Measurements from ENCODE around the gene ATP2C2.
"Not testable (repeated sequence)": the region's sequence is repeated elsewhere in the genome, so short reads cannot be mapped to it uniquely, and the experiment has no call there.

Gene ATP2C2

DNA sequence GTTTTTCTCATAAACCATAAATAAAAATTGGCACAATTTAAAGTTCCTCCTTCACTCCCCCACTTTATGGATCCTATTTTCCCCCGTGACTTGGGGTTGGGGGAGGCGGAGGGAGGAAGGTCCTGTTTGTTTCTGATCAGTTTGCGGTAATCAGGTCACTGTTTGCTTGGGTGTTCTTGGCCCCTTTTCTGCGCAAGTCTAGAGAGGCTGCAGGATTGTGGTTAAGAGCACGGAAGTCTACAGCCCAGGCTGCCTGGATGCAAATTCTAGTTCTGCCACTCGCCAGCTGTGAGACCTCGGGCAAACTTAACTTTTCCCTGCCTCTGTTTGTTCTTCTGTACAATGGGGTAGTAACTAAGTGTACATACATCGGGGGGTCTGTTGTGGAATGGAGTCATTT, 12.1 kb downstream of the ATP2C2 start:
- Histone ChIP-seq H3K4me1 (ENCODE audit: control insufficient read depth, insufficient read depth, low read length, poor library complexity, severe bottlenecking) (no peaks in the 10 kb centered on the region), H3K4me3 (ENCODE audit: extremely low read depth, insufficient read depth, low read length, poor library complexity, severe bottlenecking) (no peak overlapping the region), H3K9me3 (ENCODE audit: control insufficient read depth, low read length) (no peaks in the 10 kb centered on the region), H3K36me3 (ENCODE audit: control insufficient read depth, insufficient read depth, low read length) (no peaks in the 10 kb centered on the region), H3K27ac (ENCODE audit: low read depth, low read length, severe bottlenecking) (no peak overlapping the region)
- 78 to 83% methylated on average over 3 to 5 of the region's 8 CpGs for WGBS, 2 experiments (ENCODE audit: insufficient coverage in 2 of 2)

- H3K36me3 ChIP-seq (ENCODE audit: control insufficient read depth, insufficient read depth, low read length): no peaks in the 10 kb centered on the region
- H3K4me1 ChIP-seq (ENCODE audit: control insufficient read depth, insufficient read depth, low read length, poor library complexity, severe bottlenecking): no peaks in the 10 kb centered on the region
- H3K9me3 ChIP-seq (ENCODE audit: control insufficient read depth, low read length): no peaks in the 10 kb centered on the region
- H3K4me3 ChIP-seq (ENCODE audit: extremely low read depth, insufficient read depth, low read length, poor library complexity, severe bottlenecking): no peak overlapping the region
- 83 to 92% methylated on average over 4 of the region's 4 CpGs for WGBS, 2 experiments (ENCODE audit: insufficient coverage in 2 of 2)
- H3K27ac ChIP-seq (ENCODE audit: low read depth, low read length, severe bottlenecking): no peak overlapping the region
These were observed 14.1 kb downstream of the ATP2C2 start for GRCh38 chr16:84382396-84382795.

GRCh38 chr16:84383106-84383505, 14.8 kb downstream of the ATP2C2 start:
- Histone ChIP-seq H3K4me1 (ENCODE audit: control insufficient read depth, insufficient read depth, low read length, poor library complexity, severe bottlenecking) (no peaks in the 10 kb centered on the region), H3K27ac (ENCODE audit: low read depth, low read length, severe bottlenecking) (no peak overlapping the region), H3K9me3 (ENCODE audit: control insufficient read depth, low read length) (no peaks in the 10 kb centered on the region), H3K36me3 (ENCODE audit: control insufficient read depth, insufficient read depth, low read length) (no peaks in the 10 kb centered on the region), H3K4me3 (ENCODE audit: extremely low read depth, insufficient read depth, low read length, poor library complexity, severe bottlenecking) (no peak overlapping the region)
- WGBS, 2 experiments (ENCODE audit: insufficient coverage in 2 of 2): 82 to 89% methylated on average over 4 to 5 of the region's 7 CpGs

GRCh38 chr16:84386047-84386446, 17.7 kb downstream of the ATP2C2 start:
- 94 to 100% methylated on average over 2 of the region's 3 CpGs for WGBS, 2 experiments (ENCODE audit: insufficient coverage in 2 of 2)
- H3K4me3 ChIP-seq (ENCODE audit: extremely low read depth, insufficient read depth, low read length, poor library complexity, severe bottlenecking): no peak overlapping the region

DNA sequence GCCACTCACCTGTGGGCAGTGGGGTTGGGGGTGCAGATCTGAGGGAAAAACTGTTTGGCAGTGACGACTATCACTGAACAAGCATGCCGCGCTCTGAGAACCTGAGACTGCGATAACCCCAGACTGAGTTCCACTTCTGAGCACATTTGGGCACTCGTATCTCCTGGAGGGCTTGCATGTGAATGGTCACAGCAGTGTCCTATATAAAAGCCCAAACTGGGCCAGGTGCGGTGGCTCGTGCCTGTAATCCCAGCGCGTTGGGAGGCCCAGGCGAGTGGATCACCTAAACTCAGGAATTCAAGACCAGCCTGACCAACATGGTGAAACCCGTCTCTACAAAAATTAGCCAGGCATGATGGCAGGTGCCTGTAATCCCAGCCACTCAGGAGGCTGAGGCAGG, 18.7 kb downstream of the ATP2C2 start:
- Histone ChIP-seq H3K27ac (ENCODE audit: low read depth, low read length, severe bottlenecking) (no peak overlapping the region), H3K4me1 (ENCODE audit: control insufficient read depth, insufficient read depth, low read length, poor library complexity, severe bottlenecking) (no peaks in the 10 kb centered on the region), H3K9me3 (ENCODE audit: control insufficient read depth, low read length) (no peaks in the 10 kb centered on the region), H3K4me3 (ENCODE audit: extremely low read depth, insufficient read depth, low read length, poor library complexity, severe bottlenecking) (no peak overlapping the region), H3K36me3 (ENCODE audit: control insufficient read depth, insufficient read depth, low read length) (no peaks in the 10 kb centered on the region)
- 92 to 94% methylated on average over 11 of the region's 11 CpGs for WGBS, 2 experiments (ENCODE audit: insufficient coverage in 2 of 2)

More at GRCh38 chr16:84386047-84386446, 17.7 kb downstream of the ATP2C2 start:
- Histone ChIP-seq H3K4me1 (ENCODE audit: control insufficient read depth, insufficient read depth, low read length, poor library complexity, severe bottlenecking) (no peaks in the 10 kb centered on the region), H3K36me3 (ENCODE audit: control insufficient read depth, insufficient read depth, low read length) (no peaks in the 10 kb centered on the region), H3K27ac (ENCODE audit: low read depth, low read length, severe bottlenecking) (no peak overlapping the region), H3K9me3 (ENCODE audit: control insufficient read depth, low read length) (no peaks in the 10 kb centered on the region)

DNA sequence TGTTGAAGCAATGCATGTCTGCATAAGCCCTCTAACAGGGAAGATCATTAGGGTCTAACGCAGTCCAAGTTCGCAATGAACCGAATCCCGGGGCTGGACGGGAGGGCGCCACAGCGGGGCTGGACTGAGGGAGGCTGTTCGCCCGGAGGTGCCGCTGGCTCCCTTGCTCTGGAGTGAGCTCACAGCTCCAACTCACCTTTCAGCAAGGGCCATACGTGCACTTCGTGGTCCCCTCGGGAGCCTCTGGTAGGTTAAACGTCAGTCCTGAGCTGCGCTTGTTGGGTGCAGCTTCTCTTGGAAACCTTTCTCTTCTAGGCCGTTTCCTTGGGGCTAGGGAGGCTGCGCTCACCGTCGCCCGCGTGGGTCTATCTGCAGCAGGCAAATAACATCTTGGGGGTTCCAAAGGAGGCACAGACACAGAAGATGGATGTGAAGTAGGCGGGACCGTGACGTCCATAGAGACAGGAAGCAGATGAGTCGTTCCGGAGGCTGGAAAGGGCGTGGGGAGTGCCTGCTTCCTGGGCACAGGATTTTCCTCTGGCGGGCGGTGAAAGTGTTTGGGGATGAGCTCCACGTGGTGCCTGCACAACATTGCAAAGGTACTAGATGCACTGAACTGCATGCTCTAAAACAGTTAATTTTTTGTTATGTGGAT, 21.9 kb downstream of the ATP2C2 start:
- Histone ChIP-seq H3K4me1 (ENCODE audit: control insufficient read depth, insufficient read depth, low read length, poor library complexity, severe bottlenecking) (no peaks in the 10 kb centered on the region), H3K36me3 (ENCODE audit: control insufficient read depth, insufficient read depth, low read length) (no peaks in the 10 kb centered on the region), H3K4me3 (ENCODE audit: extremely low read depth, insufficient read depth, low read length, poor library complexity, severe bottlenecking) (no peak overlapping the region), H3K9me3 (ENCODE audit: control insufficient read depth, low read length) (no peaks in the 10 kb centered on the region), H3K27ac (ENCODE audit: low read depth, low read length, severe bottlenecking) (no peak overlapping the region)
- 91 to 93% methylated on average over 29 of the region's 30 CpGs for WGBS, 2 experiments (ENCODE audit: insufficient coverage in 2 of 2)

DNA sequence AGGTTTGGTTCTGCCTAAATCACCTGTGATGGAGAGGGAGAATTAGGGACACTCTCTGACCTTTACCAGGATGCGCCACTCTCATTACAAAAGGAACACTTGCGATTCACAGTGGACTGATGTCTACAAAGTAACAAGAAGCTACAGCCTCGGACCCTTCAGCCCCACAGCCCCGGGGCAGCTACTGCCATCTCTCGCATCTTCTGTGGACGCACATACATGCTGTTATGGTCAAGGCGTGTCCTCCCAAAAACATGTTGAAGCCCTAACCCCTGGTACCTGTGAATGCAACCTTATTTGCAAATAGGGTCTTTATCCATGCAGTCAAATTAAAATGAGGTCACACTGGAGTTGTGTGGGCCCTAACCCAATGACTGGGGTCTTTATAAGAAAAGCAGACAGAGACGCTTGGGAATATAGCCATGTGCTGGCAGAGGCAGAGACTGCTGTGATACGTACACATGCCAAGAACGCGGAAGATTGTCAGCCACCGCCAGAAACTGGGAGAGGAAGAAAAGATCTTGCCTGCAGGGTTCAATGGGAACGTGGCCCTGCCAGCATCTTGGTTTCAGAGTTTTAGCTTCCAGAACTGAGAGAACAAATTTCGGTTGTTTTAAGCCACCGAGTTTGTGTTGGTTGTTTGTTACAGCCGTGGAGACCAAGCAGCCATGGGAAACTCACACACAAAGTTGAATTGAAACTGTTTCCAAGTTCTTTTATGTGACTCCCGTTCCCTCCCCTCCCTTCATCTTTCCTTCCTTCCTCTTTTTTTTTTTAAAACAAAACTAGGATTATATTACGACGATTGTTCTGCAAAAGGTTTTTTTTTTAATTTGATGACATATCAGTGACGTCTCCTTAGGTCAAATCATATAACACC, 23.1 kb downstream of the ATP2C2 start:
- Histone ChIP-seq H3K4me1 (ENCODE audit: control insufficient read depth, insufficient read depth, low read length, poor library complexity, severe bottlenecking) (no peaks in the 10 kb centered on the region), H3K27ac (ENCODE audit: low read depth, low read length, severe bottlenecking) (no peak overlapping the region), H3K4me3 (ENCODE audit: extremely low read depth, insufficient read depth, low read length, poor library complexity, severe bottlenecking) (no peak overlapping the region), H3K9me3 (ENCODE audit: control insufficient read depth, low read length) (no peaks in the 10 kb centered on the region), H3K36me3 (ENCODE audit: control insufficient read depth, insufficient read depth, low read length) (no peaks in the 10 kb centered on the region)
- 89 to 95% methylated on average over 17 of the region's 20 CpGs for WGBS, 2 experiments (ENCODE audit: insufficient coverage in 2 of 2)

GRCh38 chr16:84392031-84392360, 23.7 kb downstream of the ATP2C2 start:
- Histone ChIP-seq H3K36me3 (ENCODE audit: control insufficient read depth, insufficient read depth, low read length) (no peaks in the 10 kb centered on the region), H3K4me1 (ENCODE audit: control insufficient read depth, insufficient read depth, low read length, poor library complexity, severe bottlenecking) (no peaks in the 10 kb centered on the region), H3K27ac (ENCODE audit: low read depth, low read length, severe bottlenecking) (no peak overlapping the region), H3K9me3 (ENCODE audit: control insufficient read depth, low read length) (no peaks in the 10 kb centered on the region), H3K4me3 (ENCODE audit: extremely low read depth, insufficient read depth, low read length, poor library complexity, severe bottlenecking) (no peak overlapping the region)

DNA sequence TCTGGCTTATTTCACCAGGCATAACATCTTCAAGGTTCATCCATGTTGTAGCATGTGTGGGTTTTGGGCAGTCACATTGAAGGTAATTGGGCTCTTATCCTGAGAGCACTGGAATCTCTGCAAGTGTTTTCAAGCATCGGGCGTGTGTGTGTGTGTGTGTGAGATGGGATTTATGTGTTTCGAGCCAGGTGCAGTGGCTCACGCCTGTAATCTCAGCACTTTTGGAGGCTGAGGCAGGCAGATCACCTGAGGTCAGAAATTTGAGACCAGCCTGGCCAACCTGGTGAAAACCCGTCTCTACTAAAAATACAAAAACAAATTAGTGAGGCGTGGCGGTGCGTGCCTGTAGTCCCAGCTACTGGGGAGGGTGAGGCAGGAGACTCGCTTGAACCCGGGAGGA, 27.7 kb downstream of the ATP2C2 start:
- H3K9me3 ChIP-seq (ENCODE audit: control insufficient read depth, low read length); H3K4me3 ChIP-seq (ENCODE audit: extremely low read depth, insufficient read depth, low read length, poor library complexity, severe bottlenecking); H3K27ac ChIP-seq (ENCODE audit: low read depth, low read length, severe bottlenecking); H3K36me3 ChIP-seq (ENCODE audit: control insufficient read depth, insufficient read depth, low read length); H3K4me1 ChIP-seq (ENCODE audit: control insufficient read depth, insufficient read depth, low read length, poor library complexity, severe bottlenecking): not testable (repeated sequence)
- 78 to 87% methylated on average over 6 to 9 of the region's 10 CpGs for WGBS, 2 experiments (ENCODE audit: insufficient coverage in 2 of 2)

GRCh38 chr16:84396537-84397008, 28.2 kb downstream of the ATP2C2 start:
- Histone ChIP-seq H3K4me1 (ENCODE audit: control insufficient read depth, insufficient read depth, low read length, poor library complexity, severe bottlenecking) (no peaks in the 10 kb centered on the region), H3K36me3 (ENCODE audit: control insufficient read depth, insufficient read depth, low read length) (no peaks in the 10 kb centered on the region), H3K27ac (ENCODE audit: low read depth, low read length, severe bottlenecking) (no peak overlapping the region), H3K4me3 (ENCODE audit: extremely low read depth, insufficient read depth, low read length, poor library complexity, severe bottlenecking) (no peak overlapping the region), H3K9me3 (ENCODE audit: control insufficient read depth, low read length) (no peaks in the 10 kb centered on the region)
- 58 to 59% methylated on average over 5 to 7 of the region's 9 CpGs for WGBS, 2 experiments (ENCODE audit: insufficient coverage in 2 of 2)

DNA sequence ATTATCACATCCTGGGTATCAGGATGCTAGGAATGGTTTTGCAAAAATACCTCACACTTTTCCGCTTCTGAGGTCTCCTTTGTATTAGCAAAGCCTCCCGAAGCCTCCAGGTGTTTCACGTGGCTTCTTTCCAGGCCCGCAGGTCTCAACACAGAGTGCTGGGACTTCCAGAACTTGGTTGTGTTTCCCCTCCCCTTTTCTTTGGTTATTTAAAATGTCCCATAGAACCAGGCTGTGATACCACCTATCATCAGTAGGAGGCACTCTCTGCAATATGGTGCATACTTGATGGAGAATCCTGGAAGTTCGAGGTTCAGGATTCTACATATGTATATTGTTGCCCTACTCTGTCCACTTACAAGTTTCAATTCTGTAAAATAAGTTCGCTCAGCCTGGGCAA, 28.8 kb downstream of the ATP2C2 start:
- no peaks in the 10 kb centered on the region for H3K9me3 ChIP-seq (ENCODE audit: control insufficient read depth, low read length)
- 93 to 94% methylated on average over 4 of the region's 6 CpGs for WGBS, 2 experiments (ENCODE audit: insufficient coverage in 2 of 2)
- H3K4me1 ChIP-seq (ENCODE audit: control insufficient read depth, insufficient read depth, low read length, poor library complexity, severe bottlenecking): no peaks in the 10 kb centered on the region
- H3K36me3 ChIP-seq (ENCODE audit: control insufficient read depth, insufficient read depth, low read length): no peaks in the 10 kb centered on the region
- H3K27ac ChIP-seq (ENCODE audit: low read depth, low read length, severe bottlenecking): no peak overlapping the region
- H3K4me3 ChIP-seq (ENCODE audit: extremely low read depth, insufficient read depth, low read length, poor library complexity, severe bottlenecking): no peak overlapping the region
